ENCODE measurements around the gene GIGYF1.

DNA sequence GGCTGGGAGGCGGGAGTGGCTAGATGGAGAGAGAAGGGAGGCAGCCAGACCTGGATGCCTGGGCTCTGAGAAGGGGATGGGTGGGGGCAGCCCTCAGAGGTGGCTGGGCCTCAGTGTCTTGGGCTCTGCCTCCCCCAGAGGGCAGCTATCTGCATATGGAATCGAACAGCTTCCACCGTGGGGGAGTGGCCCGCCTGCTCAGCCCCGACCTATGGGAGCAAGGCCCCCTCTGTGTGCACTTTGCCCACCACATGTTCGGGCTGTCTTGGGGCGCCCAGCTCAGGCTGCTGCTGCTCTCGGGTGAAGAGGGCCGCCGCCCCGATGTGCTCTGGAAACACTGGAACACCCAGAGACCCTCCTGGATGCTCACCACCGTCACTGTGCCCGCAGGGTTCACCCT is 42.6 kb upstream of the GIGYF1 start:
- TF ChIP-seq BACH2 (CRISPR knock-in tag; IDR thresholded peaks at IDR 0.05; ENCODE audit: borderline replicate concordance): no peak
- no peak for TF ChIP-seq ZFP30 (CRISPR knock-in tag; IDR thresholded peaks at IDR 0.05)
- TF ChIP-seq ESRRG (CRISPR knock-in tag; IDR thresholded peaks at IDR 0.05): no peak
- TF ChIP-seq, protein P1, sequence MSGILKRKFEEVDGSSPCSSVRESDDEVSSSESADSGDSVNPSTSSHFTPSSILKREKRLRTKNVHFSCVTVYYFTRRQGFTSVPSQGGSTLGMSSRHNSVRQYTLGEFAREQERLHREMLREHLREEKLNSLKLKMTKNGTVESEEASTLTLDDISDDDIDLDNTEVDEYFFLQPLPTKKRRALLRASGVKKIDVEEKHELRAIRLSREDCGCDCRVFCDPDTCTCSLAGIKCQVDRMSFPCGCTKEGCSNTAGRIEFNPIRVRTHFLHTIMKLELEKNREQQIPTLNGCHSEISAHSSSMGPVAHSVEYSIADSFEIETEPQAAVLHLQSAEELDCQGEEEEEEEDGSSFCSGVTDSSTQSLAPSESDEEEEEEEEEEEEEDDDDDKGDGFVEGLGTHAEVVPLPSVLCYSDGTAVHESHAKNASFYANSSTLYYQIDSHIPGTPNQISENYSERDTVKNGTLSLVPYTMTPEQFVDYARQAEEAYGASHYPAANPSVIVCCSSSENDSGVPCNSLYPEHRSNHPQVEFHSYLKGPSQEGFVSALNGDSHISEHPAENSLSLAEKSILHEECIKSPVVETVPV (CRISPR knock-in tag; IDR thresholded peaks at IDR 0.05): no peak

Measured in SK-N-SH treated with all-trans-retinoic acid at 6 μM for 48 hours (cell line).